GM12875 (cell line): ENCODE measurements around the gene CMKLR1.
A peak's percentile ranks its signal among the peaks of the same experiment; 100 is the strongest.

ENCODE experiments used
- H3K4me3 ChIP-seq: one replicate; pipeline ENCODE4 v1.5.1; 2011; ENCODE audit warnings: low read depth, low read length, control low read depth
- CTCF ChIP-seq: IDR thresholded peaks from 2 replicates; pipeline ENCODE4 v1.5.1; 2011; ENCODE audit warnings: low read depth, mild to moderate bottlenecking, control low read depth, inconsistent platforms, low read length, moderate library complexity, borderline replicate concordance; ENCODE audit not compliant: insufficient read depth

The CMKLR1 gene

DNA sequence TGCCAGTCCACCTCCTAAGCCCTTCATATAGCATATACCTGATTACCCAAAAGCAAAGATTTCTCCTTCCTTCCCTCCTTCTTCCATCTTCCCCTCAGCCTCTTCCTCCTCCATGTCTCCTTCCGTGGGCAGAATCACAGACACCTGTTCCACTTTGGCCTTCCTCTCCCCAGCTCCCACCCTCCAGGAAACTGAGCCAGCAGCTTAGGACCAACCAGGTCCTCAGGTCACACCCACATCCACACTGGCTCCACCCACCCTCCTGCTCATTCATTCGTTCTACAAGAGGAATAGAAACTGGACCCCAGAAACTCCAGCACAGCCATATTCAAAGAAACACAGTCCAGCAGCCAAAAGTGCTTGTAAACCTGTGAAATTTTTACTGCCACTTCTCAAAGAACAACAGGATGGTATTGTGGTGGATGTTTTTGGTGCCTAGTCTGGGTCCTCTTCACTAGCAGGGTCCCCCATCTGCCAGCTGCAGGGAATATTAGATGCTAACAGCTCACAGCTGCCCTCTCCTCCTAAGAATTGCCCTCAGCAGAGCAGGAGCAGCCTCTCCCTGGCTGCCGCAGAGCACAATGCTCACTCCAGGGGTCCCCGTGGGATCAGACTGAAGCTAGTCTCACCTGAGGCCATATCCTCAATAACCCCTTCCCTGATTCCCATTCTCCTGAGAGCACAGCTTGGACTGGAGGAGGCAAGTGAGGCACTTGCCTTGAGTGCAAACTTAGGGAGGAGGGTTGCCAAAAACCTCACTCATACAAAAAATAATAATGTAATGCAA, 18.4 kb downstream of the CMKLR1 start:
- no peak for TF ChIP-seq CTCF

GRCh38 chr12:108319277-108320234, 19.6 kb downstream of the CMKLR1 start:
- no peak for TF ChIP-seq CTCF
- peak overlapping the region; percentile 73 for H3K4me3 ChIP-seq

More for the DNA sequence above, 18.4 kb downstream of the CMKLR1 start:
- peak overlapping the region; percentile 73 for H3K4me3 ChIP-seq

DNA sequence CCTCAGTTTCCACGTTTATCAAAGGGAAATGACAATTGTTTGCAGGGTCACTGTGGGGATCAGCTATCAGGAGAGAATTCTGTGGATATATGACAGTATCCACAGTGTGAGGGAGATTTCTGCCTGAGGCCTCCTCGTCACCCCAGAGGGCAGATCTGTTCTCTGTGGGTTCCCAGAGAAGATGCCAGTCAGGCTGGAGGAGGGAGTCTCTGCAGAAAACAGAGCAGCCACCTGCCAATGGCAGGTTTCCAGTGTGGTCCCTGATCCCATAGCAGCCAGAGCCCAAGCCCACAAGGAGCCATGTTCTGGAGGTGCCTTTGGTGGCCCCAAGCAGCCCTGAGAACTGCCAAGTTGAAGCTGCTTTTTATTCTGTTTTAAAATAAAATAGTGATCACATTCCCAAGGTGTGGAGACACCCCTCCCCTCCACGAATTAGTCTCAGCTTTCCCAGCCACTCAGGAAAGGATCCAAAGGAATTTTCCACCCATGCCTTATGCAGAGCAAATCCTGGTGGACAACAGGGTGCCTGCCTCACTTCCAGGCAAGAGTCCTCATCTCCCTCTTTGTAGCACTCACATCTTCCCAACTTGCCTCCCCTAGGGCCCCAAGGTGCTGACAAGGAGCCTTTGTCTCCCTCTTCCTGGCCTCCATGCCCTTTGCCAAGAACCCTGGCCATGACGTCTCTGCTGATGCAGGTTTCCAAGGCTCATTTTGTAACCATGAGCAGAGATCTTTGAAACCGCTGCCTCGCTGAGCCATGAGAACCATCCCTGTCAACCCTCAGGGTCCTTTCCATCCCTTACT, 20.4 kb downstream of the CMKLR1 start:
- H3K4me3 ChIP-seq = peak overlapping the region; percentile 73
- TF ChIP-seq CTCF = no peak

DNA sequence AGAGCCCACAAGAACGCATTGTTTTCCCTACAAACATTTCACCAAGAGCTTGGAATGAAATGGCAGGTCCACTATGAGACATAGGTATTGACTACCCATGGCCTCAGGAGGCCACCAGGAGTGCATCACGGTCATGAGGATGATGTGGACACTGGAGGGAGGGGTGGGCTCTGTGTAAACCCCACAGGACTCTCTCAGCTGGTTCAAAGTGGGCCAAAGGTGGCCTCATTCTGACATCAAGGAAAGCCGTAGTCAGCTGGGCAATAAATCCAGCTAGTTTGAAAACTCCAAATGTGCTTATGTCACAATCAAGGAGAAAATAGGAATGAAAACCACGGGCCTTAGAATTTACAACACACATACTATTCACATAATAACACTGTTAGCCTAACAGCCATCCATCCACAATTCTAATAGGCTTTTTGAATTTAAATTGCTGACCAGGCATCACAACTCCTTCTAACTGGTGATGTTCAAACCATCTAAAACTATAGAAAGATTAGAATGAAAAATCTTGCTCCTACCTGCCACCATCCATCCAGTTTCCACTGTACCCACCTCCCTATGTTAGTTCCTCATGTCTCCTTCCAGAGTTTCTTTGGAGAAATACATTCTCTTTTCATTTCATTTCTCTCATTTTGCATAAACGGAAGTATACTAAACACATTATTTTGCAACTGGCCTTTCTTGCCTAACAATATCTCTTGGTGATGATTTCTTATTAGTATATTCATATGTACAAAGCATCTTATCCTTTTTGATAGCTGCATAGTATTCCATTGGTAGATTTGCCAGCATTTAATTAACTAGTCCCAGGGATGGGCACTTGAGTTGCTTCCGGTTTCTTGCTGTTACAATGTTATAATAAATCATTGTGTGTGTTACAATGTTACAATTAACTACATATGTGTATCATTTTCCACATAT, 21.5 kb downstream of the CMKLR1 start:
- TF ChIP-seq CTCF = no peak
- no peak overlapping the region for H3K4me3 ChIP-seq

- no peak overlapping the region for H3K4me3 ChIP-seq
- no peak for TF ChIP-seq CTCF
These were observed 22.7 kb downstream of the CMKLR1 start for GRCh38 chr12:108316176-108317086.
